HepG2 (cell line): ENCODE data around the gene DNMT3A. TPM values are rescaled to one million over a fixed set of nuclear protein-coding genes. Genes with fewer than 3 reads are reported as not detected.

ENCODE experiments used
- ATAC-seq: fragments of 200-7000 bp; cut with Tn5 transposase; 3 replicates; pipeline ENCODE4 v1.9.1; 2020; ENCODE audit warnings: mild to moderate bottlenecking, moderate library complexity
- BruUV-seq: library from RNA; stranded (reverse); fragments of 400-500 nt; replicated peaks from 2 replicates; lab custom pipeline; 2021; lab: Mats Ljungman, UMichigan
- CTCF ChIA-PET: fragments of 300-600 bp; formaldehyde crosslinking; extraction: SDS; loops from one replicate; lab custom pipeline; 2021; ENCODE audit warnings: low total read pairs, inconsistent platforms, low intra/inter-chr PET ratio; lab: Yijun Ruan, JAX
- POLR2A ChIA-PET: fragments of 350-600 bp; sonication (Branson Sonifier 250); formaldehyde crosslinking; loops from one replicate; lab custom pipeline; 2020; ENCODE audit warnings: antibody characterized with exemption, inconsistent platforms; lab: Yijun Ruan, JAX
- DNase-seq: peaks from one replicate; pipeline ENCODE4 v3.0.0-alpha.2; 2015; ENCODE audit warnings: low spot score
- FAIRE-seq: peaks from 3 replicates; lab custom pipeline; 2011; peaks lifted over from hg19 to GRCh38; lab: Jason Lieb, UNC
- H2AFZ ChIP-seq: one replicate; pipeline ENCODE4 v1.6.1; 2011; ENCODE audit warnings: low read length, inconsistent platforms
- H3K27ac ChIP-seq: fragments of 300-600 bp; 3 replicates; pipeline ENCODE4 v1.8.0; 2011; ENCODE audit warnings: mixed run types, mild to moderate bottlenecking, mixed read lengths, low read length, inconsistent platforms; ENCODE audit not compliant: insufficient read depth; ENCODE audit errors: extremely low read length
- H3K27me3 ChIP-seq, 2 experiments: fragments of 200-600 bp in 1 of 2; 2 replicates in 1 of 2; 3 replicates in 1 of 2; pipeline versions ENCODE4 v1.6.0 to v1.8.0; 2011; ENCODE audit warnings: low read length in 2 of 2, mild to moderate bottlenecking in 2 of 2, moderate library complexity in 2 of 2, inconsistent platforms in 1 of 2; ENCODE audit not compliant: insufficient read depth in 2 of 2, control insufficient read depth in 1 of 2
- H3K36me3 ChIP-seq, 2 experiments: fragments of 200-600 bp in 1 of 2; replicated peaks in 1 of 2; 2 replicates in 1 of 2; 3 replicates in 1 of 2; pipeline versions ENCODE4 v1.5.1 to v1.8.0; 2011; ENCODE audit warnings: low read length in 2 of 2, inconsistent platforms in 1 of 2; ENCODE audit not compliant: insufficient read depth in 2 of 2, control insufficient read depth in 1 of 2
- H3K4me1 ChIP-seq: 2 replicates; pipeline ENCODE4 v1.5.1; 2012; ENCODE audit warnings: low read length, inconsistent platforms; ENCODE audit not compliant: insufficient read depth
- H3K4me2 ChIP-seq: 2 replicates; pipeline ENCODE4 v1.6.0; 2011; ENCODE audit warnings: low read depth, low read length, inconsistent platforms
- H3K4me3 ChIP-seq, 3 experiments: fragments of 200-600 bp in 1 of 3; sonication (generic), shearing (Covaris generic) in 1 of 3; replicated peaks in 1 of 3; 2 replicates each; pipeline ENCODE4 v1.5.1; 2011 to 2016; ENCODE audit warnings: low read length in 3 of 3, inconsistent platforms in 2 of 3, low read depth in 2 of 3, mild to moderate bottlenecking in 2 of 3, control low read depth in 1 of 3, mixed read lengths in 1 of 3; ENCODE audit not compliant: insufficient read depth in 1 of 3
- H3K79me2 ChIP-seq: one replicate; pipeline ENCODE4 v1.6.1; 2011; ENCODE audit warnings: low read length, inconsistent platforms; ENCODE audit not compliant: insufficient read depth
- H3K9ac ChIP-seq: 2 replicates; pipeline ENCODE4 v1.6.0; 2011; ENCODE audit warnings: mild to moderate bottlenecking, low read depth, low read length, inconsistent platforms; ENCODE audit not compliant: insufficient read depth
- H3K9me3 ChIP-seq: 2 replicates; pipeline ENCODE4 v1.5.1; 2012; ENCODE audit warnings: mild to moderate bottlenecking, low read length
- H4K20me1 ChIP-seq: 2 replicates; pipeline ENCODE4 v1.6.0; 2011; ENCODE audit warnings: inconsistent platforms, mild to moderate bottlenecking, low read length, moderate library complexity; ENCODE audit not compliant: insufficient read depth
- FLYWCH1 ChIP-seq: sonication (generic); formaldehyde crosslinking; IDR thresholded peaks from 2 replicates; pipeline ENCODE4 v1.8.1; 2023; ENCODE audit warnings: mild to moderate bottlenecking, missing genetic modification reagents
- KDM2A ChIP-seq: sonication (generic); formaldehyde crosslinking; IDR thresholded peaks from 2 replicates; pipeline ENCODE4 v1.4.0; 2020; ENCODE audit warnings: low read depth, missing genetic modification reagents, borderline replicate concordance
- MYNN ChIP-seq: sonication (generic); formaldehyde crosslinking; IDR thresholded peaks from 2 replicates; pipeline ENCODE4 v1.4.0; 2020; ENCODE audit warnings: mild to moderate bottlenecking, low read depth, missing genetic modification reagents
- RAD51 ChIP-seq: fragments of 450-650 bp; IDR thresholded peaks from 2 replicates; pipeline ENCODE4 v1.6.1; 2016; ENCODE audit warnings: borderline replicate concordance
- RXRB ChIP-seq: IDR thresholded peaks from 2 replicates; pipeline ENCODE4 v1.6.1; 2016; ENCODE audit warnings: borderline replicate concordance, missing genetic modification reagents, missing compliant biosample characterization
- STAG1 ChIP-seq: sonication (generic); formaldehyde crosslinking; IDR thresholded peaks from 2 replicates; pipeline ENCODE4 v1.4.0; 2020; ENCODE audit warnings: missing genetic modification reagents
- ZC3H4 ChIP-seq: sonication (generic); formaldehyde crosslinking; IDR thresholded peaks from 2 replicates; pipeline ENCODE4 v1.4.0; 2020; ENCODE audit warnings: missing genetic modification reagents, borderline replicate concordance
- ZNF3 ChIP-seq: IDR thresholded peaks from 2 replicates; pipeline ENCODE4 v1.7.0; 2017; ENCODE audit warnings: inconsistent platforms
- ZNF451 ChIP-seq: sonication (generic); formaldehyde crosslinking; IDR thresholded peaks from 2 replicates; pipeline ENCODE4 v1.5.0; 2020; ENCODE audit warnings: mild to moderate bottlenecking, missing genetic modification reagents
- ZNF761 ChIP-seq: sonication (generic); formaldehyde crosslinking; conservative IDR thresholded peaks from 2 replicates; pipeline ENCODE4 v1.4.0; 2020; ENCODE audit warnings: mild to moderate bottlenecking, missing genetic modification reagents
- WGBS: methylation state at CpG from one replicate; pipeline ENCODE4 v1.1.6; 2017; ENCODE audit warnings: low lambda C conversion rate; 5-methylcytosine and 5-hydroxymethylcytosine counted together
- in situ Hi-C: cut with HindIII; loops from 2 replicates; pipeline ENCODE4 v1.10.0; 2017; ENCODE audit warnings: low pct_unique_long_range_greater_than_20kb; ENCODE audit not compliant: extremely low pct_ligation_motif_present
- intact Hi-C: fragments of 100-400 bp; cut with micrococcal nuclease; formaldehyde crosslinking; loops from one replicate; pipeline ENCODE4 v1.10.0; 2022; ENCODE audit not compliant: unreplicated experiment
- polyA plus RNA-seq, 8 experiments: library from polyadenylated mRNA; depleted of rRNA in 3 of 8; stranded (reverse) in 7 of 8; unstranded in 1 of 8; fragments of >200 nt; fragmentation: Illumina TruSeq in 4 of 8; extraction: Trizol in 4 of 8; gene quantifications; 2 replicates each; pipeline versions ENCODE4 v1.2.1 to v1.2.3, GENCODE V29; 2011 to 2016; ENCODE audit warnings: low read depth in 4 of 8, missing spikeins in 1 of 8, mixed read lengths in 1 of 8; ENCODE audit not compliant: insufficient read depth in 1 of 8
- total RNA-seq, 5 experiments: library from RNA; depleted of rRNA; stranded (reverse); fragments of >200 nt; fragmentation: Illumina TruSeq; extraction: Trizol; gene quantifications; 2 replicates each; pipeline ENCODE4 v1.2.3, GENCODE V29; 2016; ENCODE audit warnings: low read depth in 1 of 5
- TF ChIP-seq, protein P1 (sequence below): IDR thresholded peaks from 2 replicates; pipeline ENCODE4 v1.6.1; 2018; ENCODE audit warnings: missing genetic modification reagents
- TF ChIP-seq, protein P2 (sequence below): sonication (generic); formaldehyde crosslinking; IDR thresholded peaks from 2 replicates; pipeline ENCODE4 v1.5.0; 2020; ENCODE audit warnings: missing genetic modification reagents
- TF ChIP-seq, protein P3 (sequence below): conservative IDR thresholded peaks from 2 replicates; pipeline ENCODE4 v1.6.1; 2018; ENCODE audit warnings: missing genetic modification reagents
- TF ChIP-seq, protein P4 (sequence below): sonication (generic); formaldehyde crosslinking; IDR thresholded peaks from 2 replicates; pipeline ENCODE4 v1.5.1; 2020; ENCODE audit warnings: mild to moderate bottlenecking, missing genetic modification reagents, borderline replicate concordance

DNMT3A gene
- total and polyA plus RNA-seq, 2 of the 13 experiments (the other 11 are each of a cell fraction or from before 2014, with no cell fraction given): 14.7 to 29.1 TPM

DNA sequence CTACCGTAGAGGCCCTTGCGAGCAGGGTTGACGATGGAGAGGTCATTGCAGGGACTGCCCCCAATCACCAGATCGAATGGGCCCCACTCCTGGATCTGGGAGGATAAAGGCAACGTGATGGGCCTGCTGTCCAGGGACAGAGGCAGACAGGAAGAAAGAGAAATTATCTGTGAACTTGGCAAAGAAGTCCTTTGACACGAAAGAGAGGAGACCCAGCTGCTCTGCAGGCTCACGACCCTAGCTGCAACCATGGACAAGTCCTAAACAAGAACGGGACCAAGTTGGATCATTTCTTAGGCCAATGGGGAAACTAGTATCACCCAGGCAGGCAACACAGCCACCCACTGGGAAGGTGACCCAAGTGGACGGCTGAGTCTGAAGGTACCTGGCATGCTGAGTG is 101.1 kb downstream of the DNMT3A start (continued):
- TF ChIP-seq, protein P1, sequence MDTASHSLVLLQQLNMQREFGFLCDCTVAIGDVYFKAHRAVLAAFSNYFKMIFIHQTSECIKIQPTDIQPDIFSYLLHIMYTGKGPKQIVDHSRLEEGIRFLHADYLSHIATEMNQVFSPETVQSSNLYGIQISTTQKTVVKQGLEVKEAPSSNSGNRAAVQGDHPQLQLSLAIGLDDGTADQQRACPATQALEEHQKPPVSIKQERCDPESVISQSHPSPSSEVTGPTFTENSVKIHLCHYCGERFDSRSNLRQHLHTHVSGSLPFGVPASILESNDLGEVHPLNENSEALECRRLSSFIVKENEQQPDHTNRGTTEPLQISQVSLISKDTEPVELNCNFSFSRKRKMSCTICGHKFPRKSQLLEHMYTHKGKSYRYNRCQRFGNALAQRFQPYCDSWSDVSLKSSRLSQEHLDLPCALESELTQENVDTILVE (CRISPR knock-in tag): no peak
- TF ChIP-seq ZNF761 (CRISPR knock-in tag) (no peak), MYNN (CRISPR knock-in tag) (no peak), RXRB (CRISPR knock-in tag) (no peak)
- TF ChIP-seq, protein P2, sequence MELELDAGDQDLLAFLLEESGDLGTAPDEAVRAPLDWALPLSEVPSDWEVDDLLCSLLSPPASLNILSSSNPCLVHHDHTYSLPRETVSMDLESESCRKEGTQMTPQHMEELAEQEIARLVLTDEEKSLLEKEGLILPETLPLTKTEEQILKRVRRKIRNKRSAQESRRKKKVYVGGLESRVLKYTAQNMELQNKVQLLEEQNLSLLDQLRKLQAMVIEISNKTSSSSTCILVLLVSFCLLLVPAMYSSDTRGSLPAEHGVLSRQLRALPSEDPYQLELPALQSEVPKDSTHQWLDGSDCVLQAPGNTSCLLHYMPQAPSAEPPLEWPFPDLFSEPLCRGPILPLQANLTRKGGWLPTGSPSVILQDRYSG (CRISPR knock-in tag): no peak
- TF ChIP-seq, protein P3, sequence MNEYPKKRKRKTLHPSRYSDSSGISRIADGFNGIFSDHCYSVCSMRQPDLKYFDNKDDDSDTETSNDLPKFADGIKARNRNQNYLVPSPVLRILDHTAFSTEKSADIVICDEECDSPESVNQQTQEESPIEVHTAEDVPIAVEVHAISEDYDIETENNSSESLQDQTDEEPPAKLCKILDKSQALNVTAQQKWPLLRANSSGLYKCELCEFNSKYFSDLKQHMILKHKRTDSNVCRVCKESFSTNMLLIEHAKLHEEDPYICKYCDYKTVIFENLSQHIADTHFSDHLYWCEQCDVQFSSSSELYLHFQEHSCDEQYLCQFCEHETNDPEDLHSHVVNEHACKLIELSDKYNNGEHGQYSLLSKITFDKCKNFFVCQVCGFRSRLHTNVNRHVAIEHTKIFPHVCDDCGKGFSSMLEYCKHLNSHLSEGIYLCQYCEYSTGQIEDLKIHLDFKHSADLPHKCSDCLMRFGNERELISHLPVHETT (CRISPR knock-in tag): no peak

DNA sequence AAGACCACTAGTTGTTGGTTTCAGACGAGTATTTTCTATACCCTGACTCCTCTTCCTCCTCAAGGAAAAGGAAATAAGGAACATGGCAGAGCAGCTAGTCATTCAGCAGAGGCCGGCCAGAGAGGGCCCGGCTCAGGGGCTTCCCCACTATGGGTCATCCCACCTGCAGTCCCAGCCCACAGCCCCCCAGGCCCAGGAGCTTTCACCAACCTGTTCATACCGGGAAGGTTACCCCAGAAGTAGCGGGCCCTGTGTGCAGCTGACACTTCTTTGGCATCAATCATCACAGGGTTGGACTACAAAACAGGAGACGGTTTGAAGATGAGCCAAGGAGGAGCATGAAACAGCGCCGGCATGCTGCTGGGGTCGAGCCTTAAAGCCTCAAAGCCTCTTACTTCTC is 102.8 kb downstream of the DNMT3A start:
- FAIRE-seq (no peak), ATAC-seq (no peak), DNase-seq (no peak)
- H3K36me3 ChIP-seq: peaks cover 45 to 95% of the 10 kb centered on the region in 2 experiments
- peaks cover 16% of the 10 kb centered on the region for H3K4me1 ChIP-seq
- H4K20me1 ChIP-seq: no peaks in the 10 kb centered on the region
- no peak overlapping the region for H3K4me3 ChIP-seq
- no peaks in the 10 kb centered on the region for H3K27me3 ChIP-seq
- in situ Hi-C loops (no loop called here), intact Hi-C loops (no loop called here)
- no peak overlapping the region for H3K9ac ChIP-seq
- BruUV-seq: no TSS peak
- no peak overlapping the region for H3K4me2 ChIP-seq
- CTCF ChIA-PET: no interaction called here
- 98% methylated on average over 9 of the region's 9 CpGs for WGBS
- H3K9me3 ChIP-seq: no peaks in the 10 kb centered on the region
- no peaks in the 10 kb centered on the region for H3K79me2 ChIP-seq
- H3K27ac ChIP-seq: no peak overlapping the region
- POLR2A ChIA-PET: interaction anchor here (0.8 to 1.8 kb wide), 3 partner anchors 9 to 13 kb away, joined by 4 to 7 read pairs (median 7); no protein-coding TSS in a partner anchor
- H2AFZ ChIP-seq: no peak overlapping the region
- TF ChIP-seq ZNF3 (CRISPR knock-in tag): no peak
- no peak for TF ChIP-seq ZNF451 (CRISPR knock-in tag)
- TF ChIP-seq RAD51: no peak
- TF ChIP-seq STAG1 (CRISPR knock-in tag): no peak
- TF ChIP-seq ZC3H4 (CRISPR knock-in tag): no peak
- TF ChIP-seq FLYWCH1: no peak
- TF ChIP-seq, protein P4, sequence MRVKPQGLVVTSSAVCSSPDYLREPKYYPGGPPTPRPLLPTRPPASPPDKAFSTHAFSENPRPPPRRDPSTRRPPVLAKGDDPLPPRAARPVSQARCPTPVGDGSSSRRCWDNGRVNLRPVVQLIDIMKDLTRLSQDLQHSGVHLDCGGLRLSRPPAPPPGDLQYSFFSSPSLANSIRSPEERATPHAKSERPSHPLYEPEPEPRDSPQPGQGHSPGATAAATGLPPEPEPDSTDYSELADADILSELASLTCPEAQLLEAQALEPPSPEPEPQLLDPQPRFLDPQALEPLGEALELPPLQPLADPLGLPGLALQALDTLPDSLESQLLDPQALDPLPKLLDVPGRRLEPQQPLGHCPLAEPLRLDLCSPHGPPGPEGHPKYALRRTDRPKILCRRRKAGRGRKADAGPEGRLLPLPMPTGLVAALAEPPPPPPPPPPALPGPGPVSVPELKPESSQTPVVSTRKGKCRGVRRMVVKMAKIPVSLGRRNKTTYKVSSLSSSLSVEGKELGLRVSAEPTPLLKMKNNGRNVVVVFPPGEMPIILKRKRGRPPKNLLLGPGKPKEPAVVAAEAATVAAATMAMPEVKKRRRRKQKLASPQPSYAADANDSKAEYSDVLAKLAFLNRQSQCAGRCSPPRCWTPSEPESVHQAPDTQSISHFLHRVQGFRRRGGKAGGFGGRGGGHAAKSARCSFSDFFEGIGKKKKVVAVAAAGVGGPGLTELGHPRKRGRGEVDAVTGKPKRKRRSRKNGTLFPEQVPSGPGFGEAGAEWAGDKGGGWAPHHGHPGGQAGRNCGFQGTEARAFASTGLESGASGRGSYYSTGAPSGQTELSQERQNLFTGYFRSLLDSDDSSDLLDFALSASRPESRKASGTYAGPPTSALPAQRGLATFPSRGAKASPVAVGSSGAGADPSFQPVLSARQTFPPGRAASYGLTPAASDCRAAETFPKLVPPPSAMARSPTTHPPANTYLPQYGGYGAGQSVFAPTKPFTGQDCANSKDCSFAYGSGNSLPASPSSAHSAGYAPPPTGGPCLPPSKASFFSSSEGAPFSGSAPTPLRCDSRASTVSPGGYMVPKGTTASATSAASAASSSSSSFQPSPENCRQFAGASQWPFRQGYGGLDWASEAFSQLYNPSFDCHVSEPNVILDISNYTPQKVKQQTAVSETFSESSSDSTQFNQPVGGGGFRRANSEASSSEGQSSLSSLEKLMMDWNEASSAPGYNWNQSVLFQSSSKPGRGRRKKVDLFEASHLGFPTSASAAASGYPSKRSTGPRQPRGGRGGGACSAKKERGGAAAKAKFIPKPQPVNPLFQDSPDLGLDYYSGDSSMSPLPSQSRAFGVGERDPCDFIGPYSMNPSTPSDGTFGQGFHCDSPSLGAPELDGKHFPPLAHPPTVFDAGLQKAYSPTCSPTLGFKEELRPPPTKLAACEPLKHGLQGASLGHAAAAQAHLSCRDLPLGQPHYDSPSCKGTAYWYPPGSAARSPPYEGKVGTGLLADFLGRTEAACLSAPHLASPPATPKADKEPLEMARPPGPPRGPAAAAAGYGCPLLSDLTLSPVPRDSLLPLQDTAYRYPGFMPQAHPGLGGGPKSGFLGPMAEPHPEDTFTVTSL: no peak
- no peak for TF ChIP-seq KDM2A
